Testis (tissue), 2 donors: ENCODE data around the gene PIP5KL1.

Source experiments
- CTCF ChIP-seq, 3 experiments: fragments of 450-650 bp in 2 of 3; fragments of 200-600 bp in 1 of 3; sonication (generic) in 1 of 3; IDR thresholded peaks; one replicate each; pipeline ENCODE4 v1.5.1; 2016 to 2019; ENCODE audit warnings: antibody characterized with exemption in 3 of 3, mild to moderate bottlenecking in 2 of 3, moderate library complexity in 1 of 3
- POLR2A ChIP-seq: fragments of 450-650 bp; IDR thresholded peaks from one replicate; pipeline ENCODE4 v1.6.1; 2017; ENCODE audit warnings: antibody characterized with exemption, mild to moderate bottlenecking, moderate library complexity

GRCh38 chr9:127944586-127945218 is 14.1 kb upstream of the PIP5KL1 start:
- TF ChIP-seq CTCF (IDR thresholded peaks at IDR 0.05) = no peak
- TF ChIP-seq POLR2A = no peak
